SK-MEL-5 (cell line): ENCODE data around the gene ENG. TPM values are rescaled to one million over a fixed set of nuclear protein-coding genes. Genes with fewer than 3 reads are reported as not detected.
"Not testable (repeated sequence)": the region's sequence is repeated elsewhere in the genome, so short reads cannot be mapped to it uniquely, and the experiment has no call there.

Source experiments
- DNase-seq: peaks from one replicate; pipeline ENCODE4 v3.0.0-alpha.2; 2016; ENCODE audit warnings: low read depth, low spot score
- in situ Hi-C: cut with HindIII; loops from 2 replicates; pipeline ENCODE4 v1.10.0; 2016; ENCODE audit warnings: low sequenced_read_pairs, high pct_unique_total_duplicates, low pct_unique_long_range_greater_than_20kb
- total RNA-seq: library from RNA; depleted of rRNA; stranded (reverse); fragments of >200 nt; shearing (Covaris generic); gene quantifications from 2 replicates; pipeline ENCODE4 v1.2.3, GENCODE V29; 2014

The ENG gene
- total RNA-seq, 1 experiment from 2014 or later = 3.7 TPM

DNA sequence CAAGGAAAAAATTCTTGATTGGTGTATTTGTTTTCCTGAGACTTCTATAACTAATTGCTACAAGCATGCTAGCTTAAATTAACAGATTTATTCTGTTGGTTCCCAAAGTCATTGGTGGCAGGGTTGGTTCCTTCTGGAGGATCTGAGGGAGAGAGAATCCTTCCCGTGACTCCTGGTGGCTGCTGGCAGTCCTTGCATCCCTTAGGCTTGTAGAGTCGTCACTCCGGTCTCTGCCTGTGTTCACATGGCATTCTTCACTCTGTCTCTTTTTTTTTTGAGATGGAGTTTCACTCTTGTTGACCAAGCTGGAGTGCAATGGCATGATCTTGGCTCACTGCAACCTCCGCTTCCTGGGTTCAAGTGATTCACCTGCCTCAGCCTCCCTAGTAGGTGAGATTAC, 63.4 kb downstream of the ENG start:
- in situ Hi-C loops = no loop called here
- no peak for DNase-seq

GRCh38 chr9:127790094-127790855, 64.2 kb downstream of the ENG start:
- no peak for DNase-seq
- in situ Hi-C loops = no loop called here

GRCh38 chr9:127789179-127789578, 65.3 kb downstream of the ENG start:
- in situ Hi-C loops = no loop called here
- no peak for DNase-seq

GRCh38 chr9:127788337-127789011, 66.0 kb downstream of the ENG start:
- DNase-seq = no peak
- in situ Hi-C loops = no loop called here

DNA sequence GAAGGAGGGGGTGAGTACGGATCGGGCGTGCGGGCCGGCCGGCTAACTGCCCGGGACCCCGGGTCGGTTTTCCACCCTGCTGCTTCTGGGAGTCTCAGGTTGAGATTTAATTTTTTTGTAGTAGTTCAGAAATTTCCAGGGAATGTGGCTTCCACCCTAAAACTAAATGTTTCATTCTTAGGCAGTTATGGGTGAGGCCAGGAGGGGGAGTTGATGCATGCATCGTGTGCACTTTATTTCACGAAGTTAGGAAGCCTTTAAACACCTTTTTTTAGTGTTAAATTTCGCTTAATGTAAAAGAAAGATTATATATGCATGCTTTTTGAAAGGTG, 67.7 kb downstream of the ENG start:
- in situ Hi-C loops = no loop called here
- DNase-seq = no peak

GRCh38 chr9:127785933-127786772, 68.3 kb downstream of the ENG start, which contains the start of gene CDK9:
CDK9 (plus strand) TSS chr9:127786034; CDS start chr9:127786149, 115 bp downstream.
- in situ Hi-C loops = no loop called here
- peak; percentile 87 for DNase-seq

GRCh38 chr9:127785023-127785932, 69.2 kb downstream of the ENG start:
- in situ Hi-C loops = no loop called here
- DNase-seq = peak; percentile 79

DNA sequence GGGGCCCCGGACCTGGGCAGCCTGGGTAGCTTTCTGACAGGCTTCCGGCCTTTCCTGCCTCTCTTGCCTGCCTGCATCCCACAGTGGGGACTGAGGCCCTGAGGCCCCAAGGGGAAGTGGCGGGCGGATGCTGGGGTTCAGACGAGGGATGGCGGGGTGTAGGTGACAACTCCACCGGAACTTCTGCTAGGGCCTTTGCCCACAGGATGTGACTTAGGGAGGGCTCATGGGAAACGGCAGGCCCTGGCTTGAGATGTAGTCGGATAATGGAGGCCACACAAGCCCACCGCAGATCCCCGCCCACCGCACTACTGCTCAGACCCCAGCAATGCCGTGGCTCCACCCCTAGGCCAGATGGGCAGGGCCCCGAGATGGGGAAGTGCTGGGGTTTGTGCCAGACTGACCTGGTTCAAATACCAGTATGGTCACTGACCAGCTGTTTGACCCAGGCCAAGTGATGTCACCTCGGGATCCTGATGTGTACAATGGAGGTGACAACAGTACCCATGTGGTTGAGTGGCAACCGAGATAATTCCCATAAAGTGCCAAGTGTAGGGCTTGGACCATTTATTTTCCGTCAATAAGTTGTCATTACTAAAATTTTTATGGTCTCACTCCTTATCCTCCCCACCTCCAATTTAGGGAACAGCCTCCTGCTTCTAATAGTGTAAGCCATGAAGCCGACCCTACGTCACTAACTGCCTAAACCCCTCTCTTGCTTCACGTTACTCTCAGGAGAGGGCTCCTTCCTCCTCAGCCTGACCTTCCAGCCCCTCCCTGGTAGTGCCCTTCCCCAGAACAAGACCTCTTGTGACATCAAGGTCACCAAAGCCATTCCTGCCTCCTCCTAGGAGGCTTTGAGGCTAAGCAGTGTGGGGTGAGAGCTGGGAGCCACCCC, 71.1 kb downstream of the ENG start:
- in situ Hi-C loops = no loop called here
- no peak for DNase-seq

GRCh38 chr9:127781806-127782205, 72.7 kb downstream of the ENG start:
- in situ Hi-C loops = no loop called here

DNA sequence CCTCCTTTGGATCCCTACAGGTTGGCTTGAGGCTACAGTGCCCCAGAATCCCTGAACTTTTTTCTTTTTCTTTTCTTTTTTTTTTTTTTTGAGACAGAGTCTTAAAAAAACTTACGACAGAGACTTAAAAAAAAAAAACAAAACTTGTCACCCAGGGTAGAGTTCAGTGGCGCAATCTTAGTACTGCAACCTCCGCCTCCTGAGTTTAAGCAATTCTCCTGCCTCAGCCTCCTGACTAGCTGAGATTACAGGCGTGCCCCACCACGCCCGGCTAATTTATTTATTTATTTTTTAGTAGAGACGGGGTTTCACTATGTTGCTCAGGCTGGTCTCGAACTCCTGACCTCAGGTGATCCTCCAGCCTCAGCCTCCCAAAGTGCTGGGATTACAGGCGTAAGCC, 73.5 kb downstream of the ENG start:
- DNase-seq, in situ Hi-C loops: not testable (repeated sequence)

More at GRCh38 chr9:127781806-127782205, 72.7 kb downstream of the ENG start:
- no peak for DNase-seq

DNA sequence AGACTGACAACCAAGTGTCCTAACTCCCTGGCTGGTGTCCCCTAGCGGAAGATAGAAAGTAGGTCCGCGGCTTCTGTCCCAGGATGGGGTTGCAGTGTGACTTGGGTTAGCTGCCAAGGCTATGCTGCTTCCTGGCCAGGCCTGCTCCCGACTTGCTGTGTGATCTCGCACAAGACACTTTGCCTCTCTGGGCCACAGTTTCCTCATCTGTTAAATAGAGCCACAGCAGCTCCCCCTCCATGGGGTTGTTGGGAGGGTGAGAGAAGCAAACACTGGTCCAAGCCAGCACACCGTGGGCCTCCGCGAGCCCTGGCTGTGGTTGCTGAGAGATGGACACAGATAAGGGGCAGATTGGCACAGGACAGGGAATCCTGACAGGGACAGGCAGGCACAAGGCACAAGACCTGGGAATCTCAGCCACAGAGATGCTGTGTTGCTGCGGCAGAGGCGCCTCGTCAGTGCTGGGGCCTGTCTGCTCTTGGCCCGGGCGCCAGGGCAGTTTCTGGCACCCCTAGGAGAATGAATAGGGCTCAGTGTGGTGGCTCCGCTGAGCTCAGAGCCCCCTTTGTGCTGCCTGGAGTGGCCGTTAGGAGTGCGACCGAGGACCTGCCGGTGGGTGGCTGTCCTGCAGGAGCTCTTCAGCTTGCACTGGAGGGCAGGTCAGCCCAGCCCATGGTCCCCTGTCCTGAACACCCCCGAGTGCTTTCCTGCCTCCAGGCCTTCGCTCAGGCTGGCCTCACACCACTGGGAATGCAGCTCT, 74.2 kb downstream of the ENG start:
- in situ Hi-C loops = no loop called here
- peak; percentile 41 for DNase-seq

DNA sequence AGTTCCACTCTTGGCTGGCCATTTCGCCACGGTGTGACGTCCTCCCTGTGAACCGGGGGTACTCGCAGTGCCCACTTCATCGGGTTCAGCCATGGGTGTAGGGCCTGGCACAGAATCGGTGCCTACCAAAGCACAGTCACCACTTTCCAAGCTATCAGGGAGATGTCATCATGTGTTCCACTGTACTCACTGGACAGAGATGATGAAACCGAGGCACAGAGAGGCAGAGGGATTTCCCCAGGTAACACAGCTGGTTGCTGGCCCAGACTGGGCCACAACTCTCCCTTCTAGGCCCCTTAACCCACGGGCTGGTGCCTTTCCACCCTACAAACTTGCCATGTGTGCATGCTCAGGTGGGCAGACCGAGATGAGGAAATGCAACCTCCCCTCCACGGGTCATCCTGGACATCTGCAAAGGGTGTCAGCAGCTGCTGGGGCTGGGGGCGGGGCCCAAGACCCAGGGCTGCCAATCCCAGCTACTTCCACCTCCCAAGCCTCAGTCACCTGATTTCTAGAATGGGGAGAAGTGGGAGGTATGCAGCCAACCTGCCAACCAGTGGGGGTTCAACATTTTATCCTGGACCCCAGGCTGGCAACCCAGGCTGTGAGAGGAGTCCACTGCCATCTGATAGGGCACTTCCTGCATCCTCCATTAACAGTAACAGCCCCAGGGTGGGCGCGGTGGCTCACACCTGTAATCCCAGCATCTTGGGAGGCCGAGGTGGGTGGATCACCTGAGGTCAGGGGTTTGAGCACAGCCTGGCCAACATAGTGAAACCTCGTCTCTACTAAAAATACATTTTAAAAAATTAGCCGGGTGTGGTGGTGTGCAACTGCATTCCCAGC, 75.1 kb downstream of the ENG start:
- in situ Hi-C loops = no loop called here
- DNase-seq = no peak

- no peak for DNase-seq
- in situ Hi-C loops = no loop called here
These were observed 76.0 kb downstream of the ENG start, which contains the start of gene SH2D3C for GRCh38 chr9:127778280-127779135. SH2D3C (minus strand) TSS chr9:127778666; CDS start chr9:127778627, 39 bp downstream.

GRCh38 chr9:127777368-127777980, 77.0 kb downstream of the ENG start:
- in situ Hi-C loops = no loop called here

More at GRCh38 chr9:127777368-127777980, 77.0 kb downstream of the ENG start:
- no peak for DNase-seq
